22Rv1 (cell line): ENCODE data around the gene PRSS12.

ENCODE experiments used
- CTCF ChIP-seq: fragments of 450-650 bp; IDR thresholded peaks from 2 replicates; pipeline ENCODE4 v1.5.1; 2017; ENCODE audit warnings: mild to moderate bottlenecking
- ZFX ChIP-seq: fragments of 450-650 bp; IDR thresholded peaks from 2 replicates; pipeline ENCODE4 v1.6.1; 2017; ENCODE audit warnings: antibody characterized with exemption, borderline replicate concordance

- TF ChIP-seq CTCF (no peak), ZFX (no peak)
These were observed 88.7 kb downstream of the PRSS12 start for GRCh38 chr4:118264096-118264495.
